Measurements from ENCODE around the gene PCED1B. TPM values are rescaled to one million over a fixed set of nuclear protein-coding genes. Genes with fewer than 3 reads are reported as not detected.

The PCED1B gene
- total RNA-seq, 1 experiment from 2014 or later = 6.6 TPM

DNA sequence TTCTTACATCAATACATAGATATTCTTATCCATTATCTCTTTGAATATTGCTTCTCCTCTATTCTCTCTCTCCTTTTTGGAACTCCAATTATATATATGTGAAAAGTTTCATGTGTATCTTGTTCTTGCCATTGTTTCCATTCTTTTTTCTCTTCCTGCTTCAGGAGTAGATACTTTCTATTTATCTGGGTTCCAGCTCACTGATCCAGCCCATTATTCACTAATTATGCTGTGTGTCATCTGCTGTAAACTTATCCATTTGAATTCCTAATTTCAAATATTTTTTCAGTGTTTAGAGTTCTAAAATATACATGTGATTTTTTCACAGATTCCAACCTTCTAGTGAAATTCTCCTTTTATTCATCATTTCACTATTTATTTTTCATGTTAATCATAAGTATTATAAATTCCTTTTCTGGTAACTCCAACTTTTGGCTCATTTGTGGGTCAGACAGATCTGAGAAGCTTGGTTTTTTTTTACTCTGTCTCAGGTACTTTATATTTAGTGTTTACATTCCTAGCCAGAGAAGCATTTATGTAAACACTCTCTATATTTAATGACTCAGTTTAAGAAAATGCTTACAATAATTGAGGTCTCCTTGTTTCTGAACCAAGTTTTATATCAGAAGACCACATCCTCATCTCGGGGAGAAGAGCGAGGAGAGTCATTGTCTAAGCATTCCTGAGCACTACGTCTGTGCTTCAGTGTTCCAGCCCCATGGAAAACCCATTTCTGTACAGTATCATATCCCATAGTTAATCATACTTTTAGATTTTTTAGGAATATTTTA is 16.2 kb downstream of the PCED1B start (continued):
- TF ChIP-seq E2F1 (CRISPR knock-in tag; IDR thresholded peaks at IDR 0.05) = no peak

DNA sequence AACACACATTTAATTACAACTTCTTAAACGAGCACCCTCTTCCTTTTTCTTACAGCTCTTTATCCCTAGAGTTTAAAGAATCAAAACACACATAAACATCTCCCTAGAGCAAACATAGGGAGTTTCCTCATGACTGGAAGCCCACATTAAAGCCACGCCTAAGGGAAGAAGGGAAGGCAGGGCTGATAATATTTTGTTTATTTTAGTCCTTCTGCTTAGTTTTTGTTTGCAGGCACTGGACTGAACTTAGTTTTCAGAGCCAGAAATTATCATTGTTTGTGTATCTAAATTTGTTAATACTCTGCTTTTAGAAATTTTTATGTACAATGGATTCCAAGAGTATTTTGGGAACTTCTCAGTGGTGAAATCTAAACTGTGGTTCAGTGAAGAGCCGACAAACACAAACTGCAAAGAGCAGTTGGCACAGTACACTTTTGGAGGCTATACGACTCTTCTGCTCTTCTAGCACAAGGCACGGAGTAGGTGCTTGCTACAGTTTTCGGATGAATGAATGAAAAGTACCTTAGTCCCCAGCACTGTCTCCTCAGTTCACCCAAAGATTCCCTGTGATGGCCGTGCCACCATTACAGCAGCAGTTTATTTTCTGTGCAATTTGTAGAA is 18.0 kb downstream of the PCED1B start:
- DNase-seq (ENCODE audit: low spot score) (no peak), ATAC-seq (no peak)
- ChIA-PET CTCF (no interaction called here), POLR2A (no interaction called here)
- H3K27ac Mint-ChIP-seq = no peak overlapping the region
- H3K4me1 Mint-ChIP-seq = peaks cover 19% of the 10 kb centered on the region
- no peaks in the 10 kb centered on the region for H3K9me3 Mint-ChIP-seq
- H3K4me3 Mint-ChIP-seq = no peak overlapping the region
- H3K27me3 Mint-ChIP-seq (ENCODE audit: low read depth) = no peaks in the 10 kb centered on the region
- TF ChIP-seq AR (CRISPR knock-in tag; IDR thresholded peaks at IDR 0.05) (no peak), ZNF263 (CRISPR knock-in tag; IDR thresholded peaks at IDR 0.05; ENCODE audit: low read depth) (no peak)
- TF ChIP-seq, protein P1, sequence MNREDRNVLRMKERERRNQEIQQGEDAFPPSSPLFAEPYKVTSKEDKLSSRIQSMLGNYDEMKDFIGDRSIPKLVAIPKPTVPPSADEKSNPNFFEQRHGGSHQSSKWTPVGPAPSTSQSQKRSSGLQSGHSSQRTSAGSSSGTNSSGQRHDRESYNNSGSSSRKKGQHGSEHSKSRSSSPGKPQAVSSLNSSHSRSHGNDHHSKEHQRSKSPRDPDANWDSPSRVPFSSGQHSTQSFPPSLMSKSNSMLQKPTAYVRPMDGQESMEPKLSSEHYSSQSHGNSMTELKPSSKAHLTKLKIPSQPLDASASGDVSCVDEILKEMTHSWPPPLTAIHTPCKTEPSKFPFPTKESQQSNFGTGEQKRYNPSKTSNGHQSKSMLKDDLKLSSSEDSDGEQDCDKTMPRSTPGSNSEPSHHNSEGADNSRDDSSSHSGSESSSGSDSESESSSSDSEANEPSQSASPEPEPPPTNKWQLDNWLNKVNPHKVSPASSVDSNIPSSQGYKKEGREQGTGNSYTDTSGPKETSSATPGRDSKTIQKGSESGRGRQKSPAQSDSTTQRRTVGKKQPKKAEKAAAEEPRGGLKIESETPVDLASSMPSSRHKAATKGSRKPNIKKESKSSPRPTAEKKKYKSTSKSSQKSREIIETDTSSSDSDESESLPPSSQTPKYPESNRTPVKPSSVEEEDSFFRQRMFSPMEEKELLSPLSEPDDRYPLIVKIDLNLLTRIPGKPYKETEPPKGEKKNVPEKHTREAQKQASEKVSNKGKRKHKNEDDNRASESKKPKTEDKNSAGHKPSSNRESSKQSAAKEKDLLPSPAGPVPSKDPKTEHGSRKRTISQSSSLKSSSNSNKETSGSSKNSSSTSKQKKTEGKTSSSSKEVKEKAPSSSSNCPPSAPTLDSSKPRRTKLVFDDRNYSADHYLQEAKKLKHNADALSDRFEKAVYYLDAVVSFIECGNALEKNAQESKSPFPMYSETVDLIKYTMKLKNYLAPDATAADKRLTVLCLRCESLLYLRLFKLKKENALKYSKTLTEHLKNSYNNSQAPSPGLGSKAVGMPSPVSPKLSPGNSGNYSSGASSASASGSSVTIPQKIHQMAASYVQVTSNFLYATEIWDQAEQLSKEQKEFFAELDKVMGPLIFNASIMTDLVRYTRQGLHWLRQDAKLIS (CRISPR knock-in tag; IDR thresholded peaks at IDR 0.05; ENCODE audit: borderline replicate concordance) = no peak
- H3K36me3 Mint-ChIP-seq = no peaks in the 10 kb centered on the region

GRCh38 chr12:47098099-47098498 is 18.7 kb downstream of the PCED1B start:
- no peaks in the 10 kb centered on the region for H3K36me3 Mint-ChIP-seq
- DNase-seq (ENCODE audit: low spot score) (no peak), ATAC-seq (no peak)
- no peak overlapping the region for H3K4me3 Mint-ChIP-seq
- CTCF ChIA-PET = no interaction called here
- peaks cover 19% of the 10 kb centered on the region for H3K4me1 Mint-ChIP-seq
- H3K27ac Mint-ChIP-seq = no peak overlapping the region
- H3K9me3 Mint-ChIP-seq = no peaks in the 10 kb centered on the region
- POLR2A ChIA-PET = no interaction called here
- no peaks in the 10 kb centered on the region for H3K27me3 Mint-ChIP-seq (ENCODE audit: low read depth)
- TF ChIP-seq CBFB (CRISPR knock-in tag; IDR thresholded peaks at IDR 0.05; ENCODE audit: low read depth) = no peak
- TF ChIP-seq ZNF317 (CRISPR knock-in tag; IDR thresholded peaks at IDR 0.05; ENCODE audit: borderline replicate concordance, low read depth) = no peak
- no peak for TF ChIP-seq HMGA2 (CRISPR knock-in tag; IDR thresholded peaks at IDR 0.05)
- TF ChIP-seq GABPB1 (CRISPR knock-in tag; IDR thresholded peaks at IDR 0.05) = no peak
- TF ChIP-seq ATF6 (CRISPR knock-in tag; IDR thresholded peaks at IDR 0.05) = no peak
- TF ChIP-seq ZNF416 (CRISPR knock-in tag; IDR thresholded peaks at IDR 0.05) = no peak
- TF ChIP-seq CTCF (IDR thresholded peaks at IDR 0.05) = no peak
- no peak for TF ChIP-seq EMX1 (CRISPR knock-in tag; IDR thresholded peaks at IDR 0.05)
- TF ChIP-seq ZNF425 (CRISPR knock-in tag; conservative IDR thresholded peaks at IDR 0.05) = no peak
- no peak for TF ChIP-seq ATF1 (CRISPR knock-in tag; IDR thresholded peaks at IDR 0.05)
- TF ChIP-seq FOXK1 (CRISPR knock-in tag; IDR thresholded peaks at IDR 0.05) = no peak
- TF ChIP-seq, protein P2, sequence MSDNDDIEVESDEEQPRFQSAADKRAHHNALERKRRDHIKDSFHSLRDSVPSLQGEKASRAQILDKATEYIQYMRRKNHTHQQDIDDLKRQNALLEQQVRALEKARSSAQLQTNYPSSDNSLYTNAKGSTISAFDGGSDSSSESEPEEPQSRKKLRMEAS (CRISPR knock-in tag; IDR thresholded peaks at IDR 0.05) = no peak
- no peak for TF ChIP-seq RELA (CRISPR knock-in tag; IDR thresholded peaks at IDR 0.05; ENCODE audit: borderline replicate concordance)
- TF ChIP-seq ZNF219 (CRISPR knock-in tag; IDR thresholded peaks at IDR 0.05; ENCODE audit: borderline replicate concordance) = no peak

Measured in WTC11 (cell line).